ENCODE measurements around the gene ARL4D. TPM values are rescaled to one million over a fixed set of nuclear protein-coding genes. Genes with fewer than 3 reads are reported as not detected.
A peak's percentile ranks its signal among the peaks of the same experiment; 100 is the strongest.

The ARL4D gene
- total RNA-seq, 2 donors from 2014 or later, result 5.5 to 24.1 TPM

- Histone ChIP-seq H3K36me3 (no peaks in the 10 kb centered on the region), H3K4me3 (no peak overlapping the region), H3K27ac (no peak overlapping the region), H3K4me1 (peaks cover 0 to 23% of the 10 kb centered on the region in 2 donors), H3K27me3 (no peaks in the 10 kb centered on the region), H3K9me3 (no peaks in the 10 kb centered on the region)
- no peak for DNase-seq (ENCODE audit: low spot score)
- no peak for TF ChIP-seq CTCF (IDR thresholded peaks at IDR 0.05)
Measured at GRCh38 chr17:43395165-43395564, 3.6 kb upstream of the ARL4D start.

DNA sequence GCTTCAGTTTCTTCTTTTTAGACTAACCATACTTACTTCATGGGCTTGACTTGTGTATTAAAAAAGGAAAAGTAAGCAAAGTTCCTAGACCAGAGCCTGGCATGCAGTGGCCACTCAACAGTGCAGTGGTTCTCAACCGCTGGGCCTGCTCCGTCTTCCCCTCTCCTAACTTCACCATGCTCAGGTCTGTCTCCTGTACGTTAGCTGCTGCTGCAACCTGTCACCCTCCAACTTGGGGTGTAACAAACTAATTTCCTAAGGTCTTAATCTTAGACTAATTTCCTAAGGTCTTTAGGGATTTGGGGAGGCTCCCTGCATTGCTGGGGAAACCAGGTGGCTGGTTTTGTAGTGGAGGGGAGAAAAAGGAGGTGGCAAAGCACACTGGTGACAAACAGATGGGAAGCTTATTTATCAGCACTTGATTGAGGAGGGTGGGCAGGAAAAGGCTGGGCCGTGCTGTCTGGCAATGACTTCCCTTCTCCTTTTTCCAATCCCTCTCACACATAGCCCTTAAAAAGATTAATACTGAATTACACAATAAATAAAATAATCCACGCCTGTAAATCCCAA, 2.2 kb upstream of the ARL4D start:
- Histone ChIP-seq H3K36me3 (no peaks in the 10 kb centered on the region), H3K4me1 (peaks cover 0 to 37% of the 10 kb centered on the region in 2 donors), H3K27ac (no peak overlapping the region), H3K27me3 (no peaks in the 10 kb centered on the region), H3K4me3 (no peak overlapping the region), H3K9me3 (no peaks in the 10 kb centered on the region)
- no peak for DNase-seq (ENCODE audit: low spot score)
- TF ChIP-seq CTCF (IDR thresholded peaks at IDR 0.05), result no peak

DNA sequence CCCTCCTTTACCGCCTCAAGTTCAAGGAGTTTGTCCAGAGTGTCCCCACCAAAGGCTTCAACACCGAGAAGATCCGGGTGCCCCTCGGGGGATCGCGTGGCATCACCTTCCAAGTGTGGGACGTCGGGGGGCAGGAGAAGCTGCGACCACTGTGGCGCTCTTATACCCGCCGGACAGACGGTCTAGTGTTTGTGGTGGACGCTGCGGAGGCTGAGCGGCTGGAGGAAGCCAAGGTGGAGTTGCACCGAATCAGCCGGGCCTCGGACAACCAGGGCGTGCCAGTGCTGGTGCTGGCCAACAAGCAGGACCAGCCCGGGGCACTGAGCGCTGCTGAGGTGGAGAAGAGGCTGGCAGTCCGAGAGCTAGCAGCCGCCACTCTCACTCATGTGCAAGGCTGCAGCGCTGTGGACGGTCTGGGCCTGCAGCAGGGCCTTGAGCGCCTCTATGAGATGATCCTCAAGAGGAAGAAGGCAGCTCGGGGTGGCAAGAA, 1.1 kb downstream of the ARL4D start:
- no peaks in the 10 kb centered on the region for H3K27me3 ChIP-seq
- no peak for DNase-seq (ENCODE audit: low spot score)
- peak overlapping the region; percentile 50 to 94 for H3K4me3 ChIP-seq
- no peaks in the 10 kb centered on the region for H3K9me3 ChIP-seq
- TF ChIP-seq CTCF (IDR thresholded peaks at IDR 0.05), result no peak
- H3K36me3 ChIP-seq, result no peaks in the 10 kb centered on the region
- H3K27ac ChIP-seq, result peak overlapping the region; percentile 79 to 92
- H3K4me1 ChIP-seq, result peaks cover 0 to 29% of the 10 kb centered on the region in 2 donors

DNA sequence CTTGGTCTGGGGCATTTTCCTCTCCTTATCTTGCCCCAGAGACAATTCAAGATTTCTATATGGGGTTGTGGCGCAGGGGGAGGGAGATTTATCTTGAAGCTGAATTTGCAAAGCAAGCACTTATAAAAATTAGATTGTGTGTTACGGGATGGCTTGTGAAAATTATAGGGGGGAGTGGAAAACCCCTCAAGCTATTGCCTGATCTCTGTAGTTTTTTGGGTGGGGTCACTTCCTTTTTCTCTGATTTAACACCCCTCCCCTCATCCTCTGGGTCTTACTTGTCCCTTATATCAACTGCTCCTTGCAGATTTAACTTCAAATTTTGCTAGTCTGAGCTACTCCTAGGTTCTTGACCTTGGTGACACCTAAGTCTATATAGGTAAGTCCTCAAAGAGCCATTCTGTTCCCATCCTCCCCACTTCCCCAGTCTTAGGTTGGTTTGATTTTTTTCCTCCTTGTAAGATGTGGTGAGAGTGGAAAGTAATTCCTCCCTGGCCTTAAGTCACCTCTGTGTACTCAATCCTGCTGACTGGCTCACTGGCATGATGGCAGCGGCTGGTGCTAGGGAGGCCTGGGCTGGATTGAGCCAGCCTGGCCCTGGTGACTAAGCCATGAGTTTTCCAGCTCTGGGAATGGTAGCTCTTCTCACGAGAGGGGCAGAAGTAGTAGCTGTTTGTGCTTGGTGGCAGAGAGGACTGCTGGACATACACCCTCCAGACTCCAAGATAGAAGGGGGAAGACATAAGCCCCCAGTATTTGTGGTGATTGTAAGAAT, 2.3 kb downstream of the ARL4D start:
- no peaks in the 10 kb centered on the region for H3K36me3 ChIP-seq
- TF ChIP-seq CTCF (IDR thresholded peaks at IDR 0.05), result no peak
- H3K4me3 ChIP-seq, result peak overlapping the region; percentile 4 to 94
- H3K27me3 ChIP-seq, result no peaks in the 10 kb centered on the region
- H3K27ac ChIP-seq, result peak overlapping the region; percentile 28 to 33
- DNase-seq (ENCODE audit: low spot score), result peak; percentile 66
- no peaks in the 10 kb centered on the region for H3K9me3 ChIP-seq
- peaks cover 0 to 29% of the 10 kb centered on the region in 2 donors for H3K4me1 ChIP-seq

DNA sequence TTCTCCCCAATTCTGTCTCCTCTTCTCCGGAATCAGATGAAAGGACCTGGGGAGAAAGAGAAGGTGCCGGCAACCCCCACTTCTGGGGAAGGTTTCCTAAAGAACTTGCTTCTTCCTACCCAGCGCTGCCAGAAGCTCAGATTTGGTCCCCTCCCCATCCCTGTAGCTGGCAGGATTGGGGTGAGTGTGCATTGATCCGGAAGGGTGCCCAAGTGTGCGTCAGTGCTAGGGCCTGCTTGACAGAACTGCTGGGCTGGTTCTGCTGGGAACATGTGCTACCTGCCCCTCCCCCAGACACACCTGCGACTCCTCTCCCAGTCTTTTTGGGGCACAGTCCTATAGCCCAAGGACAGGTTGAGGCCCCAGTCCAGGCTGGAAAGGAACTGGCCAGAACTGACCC, 3.3 kb downstream of the ARL4D start:
- Histone ChIP-seq H3K4me1 (peaks cover 0 to 32% of the 10 kb centered on the region in 2 donors), H3K36me3 (no peaks in the 10 kb centered on the region), H3K27me3 (no peaks in the 10 kb centered on the region), H3K4me3 (peak overlapping the region in 1 of 2 donors; percentile 94), H3K27ac (no peak overlapping the region), H3K9me3 (no peaks in the 10 kb centered on the region)
- TF ChIP-seq CTCF (IDR thresholded peaks at IDR 0.05), result no peak
- DNase-seq (ENCODE audit: low spot score), result no peak
